ES-I3 (cell line): ENCODE data around the gene SERPINC1.
"Not testable (repeated sequence)": the region's sequence is repeated elsewhere in the genome, so short reads cannot be mapped to it uniquely, and the experiment has no call there.

Experiments used
- H3K36me3 ChIP-seq: 2 replicates; pipeline ENCODE4 v1.6.1; 2013; ENCODE audit warnings: mild to moderate bottlenecking, low read length, control low read depth, moderate library complexity; ENCODE audit not compliant: insufficient read depth
- H3K4me1 ChIP-seq: 2 replicates; pipeline ENCODE4 v1.6.1; 2013; ENCODE audit warnings: mild to moderate bottlenecking, control low read depth, low read length; ENCODE audit not compliant: insufficient read depth
- H3K9ac ChIP-seq: 2 replicates; pipeline ENCODE4 v1.6.1; 2013; ENCODE audit warnings: low read depth, mild to moderate bottlenecking, low read length, moderate library complexity
- H3K9me3 ChIP-seq: 2 replicates; pipeline ENCODE4 v1.6.1; 2013; ENCODE audit warnings: mild to moderate bottlenecking, low read length, moderate library complexity; ENCODE audit not compliant: control insufficient read depth, insufficient read depth

Gene SERPINC1

DNA sequence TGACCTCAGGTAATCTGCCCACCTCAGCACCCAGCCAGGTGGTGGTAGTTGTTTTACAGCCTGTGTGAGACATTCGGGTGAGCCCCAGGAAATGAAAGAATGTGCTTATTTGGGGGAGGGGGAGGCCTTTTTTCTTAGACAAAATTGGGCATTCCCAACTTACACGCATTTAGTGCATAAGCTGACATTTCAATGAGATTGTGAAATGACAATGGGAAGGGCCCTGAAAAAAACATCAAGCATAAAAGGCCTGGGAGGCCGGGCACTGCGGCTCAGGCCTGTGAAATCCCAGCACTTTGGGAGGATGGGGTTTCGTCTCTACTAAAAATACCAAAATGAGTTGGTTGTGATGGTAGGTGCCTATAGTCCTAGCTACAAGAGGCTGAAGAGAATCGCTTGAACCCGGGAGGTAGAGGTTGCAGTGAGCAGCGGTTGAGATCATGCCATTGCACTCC is 54.3 kb downstream of the SERPINC1 start:
- H3K4me1 ChIP-seq: peaks cover 5% of the 10 kb centered on the region; the same call in 1 of the 2 replicates
- H3K9ac ChIP-seq: no peak overlapping the region
- H3K9me3 ChIP-seq: no peaks in the 10 kb centered on the region
- H3K36me3 ChIP-seq: peaks cover 43% of the 10 kb centered on the region

DNA sequence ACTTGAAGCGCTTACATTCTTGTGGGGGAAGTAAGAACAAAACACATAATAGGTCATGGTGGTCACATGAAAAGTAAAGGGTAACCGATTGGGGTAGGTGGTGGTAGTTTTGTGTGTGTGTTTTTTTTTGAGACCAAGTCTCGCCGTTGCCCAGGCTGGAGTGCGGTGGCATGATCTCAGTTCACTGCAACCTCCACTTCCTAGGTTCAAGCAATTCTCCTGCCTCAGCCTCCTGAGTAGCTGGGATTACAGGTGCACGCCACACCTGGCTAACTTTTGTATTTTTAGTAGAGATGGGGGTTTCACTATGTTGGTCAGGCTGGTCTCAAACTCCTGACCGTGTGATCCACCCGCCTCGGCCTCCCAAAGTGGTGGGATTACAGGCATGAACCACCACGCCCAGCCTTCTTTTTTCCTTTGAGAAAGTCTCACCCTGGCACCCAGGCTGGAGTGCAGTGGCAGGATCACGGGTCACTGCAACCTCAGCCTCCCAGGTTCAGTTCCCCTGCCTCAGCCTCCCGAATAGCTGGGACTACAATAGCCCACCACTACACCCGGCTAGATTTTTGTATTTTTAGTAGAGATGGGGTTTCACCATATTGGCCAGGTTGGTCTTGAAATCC is 54.9 kb downstream of the SERPINC1 start:
- H3K36me3 ChIP-seq: peaks cover 43% of the 10 kb centered on the region
- H3K9me3 ChIP-seq, H3K4me1 ChIP-seq, H3K9ac ChIP-seq: not testable (repeated sequence)

DNA sequence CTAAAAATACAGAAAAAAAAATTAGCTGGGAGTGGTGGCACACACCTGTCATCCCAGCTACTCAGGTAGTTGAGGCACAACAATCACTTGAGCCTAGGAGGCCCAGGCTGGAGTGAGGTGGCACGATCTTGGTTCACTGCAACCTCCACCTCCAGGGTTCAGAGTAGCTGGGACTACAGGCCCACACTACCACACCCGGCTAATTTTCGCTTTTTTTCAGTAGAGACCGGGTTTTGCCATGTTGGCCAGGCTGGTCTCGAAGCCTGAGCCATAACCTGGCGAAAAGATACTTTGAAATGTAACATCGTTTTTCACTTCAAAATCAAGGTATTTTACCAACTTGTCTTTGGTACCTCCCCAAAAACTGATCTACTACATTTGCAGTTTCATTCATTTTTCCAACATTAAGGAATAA is 55.4 kb downstream of the SERPINC1 start:
- peaks cover 5% of the 10 kb centered on the region; the same call in 1 of the 2 replicates for H3K4me1 ChIP-seq
- no peaks in the 10 kb centered on the region for H3K9me3 ChIP-seq
- no peak overlapping the region for H3K9ac ChIP-seq
- H3K36me3 ChIP-seq: peaks cover 38% of the 10 kb centered on the region

DNA sequence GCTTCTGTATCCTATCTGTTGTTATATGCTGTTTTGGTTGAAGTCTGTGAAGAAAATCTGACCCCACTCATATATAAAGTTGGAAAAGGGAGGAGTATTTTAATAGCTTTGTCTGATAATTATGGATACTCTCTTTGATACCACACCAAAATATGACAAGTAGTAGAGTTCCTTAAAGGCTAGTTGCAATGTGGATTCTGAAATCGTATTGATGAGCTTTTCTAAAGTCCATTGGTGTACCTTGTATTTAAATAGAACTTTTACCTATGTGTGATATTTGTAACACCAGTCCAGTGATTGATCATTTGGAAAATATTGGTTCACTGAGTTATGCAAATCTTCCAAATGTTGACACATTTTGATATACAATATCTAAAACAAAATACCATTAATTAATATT is 57.1 kb downstream of the SERPINC1 start:
- no peaks in the 10 kb centered on the region for H3K4me1 ChIP-seq
- peaks cover 27% of the 10 kb centered on the region for H3K36me3 ChIP-seq
- H3K9me3 ChIP-seq: no peaks in the 10 kb centered on the region
- no peak overlapping the region for H3K9ac ChIP-seq

DNA sequence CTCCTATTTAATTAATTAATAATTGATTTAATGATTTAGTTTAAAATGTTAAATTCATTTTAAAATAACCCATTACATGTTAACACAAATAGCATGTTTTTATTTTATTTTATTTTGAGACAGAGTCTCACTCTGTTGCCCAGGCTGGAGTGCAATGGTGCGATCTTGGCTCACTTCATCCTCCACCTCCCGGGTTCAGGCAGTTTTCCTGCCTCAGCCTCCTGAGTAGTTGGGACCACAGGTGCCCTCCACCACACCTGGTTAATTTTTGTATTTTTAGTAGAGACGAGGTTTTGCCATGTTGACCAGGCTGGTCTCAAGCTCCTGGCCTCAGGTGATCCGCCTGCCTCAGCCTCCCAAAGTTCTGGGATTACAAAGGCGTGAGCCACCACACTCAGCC is 57.6 kb downstream of the SERPINC1 start:
- H3K9me3 ChIP-seq, H3K9ac ChIP-seq, H3K4me1 ChIP-seq: not testable (repeated sequence)
- peaks cover 24% of the 10 kb centered on the region for H3K36me3 ChIP-seq

DNA sequence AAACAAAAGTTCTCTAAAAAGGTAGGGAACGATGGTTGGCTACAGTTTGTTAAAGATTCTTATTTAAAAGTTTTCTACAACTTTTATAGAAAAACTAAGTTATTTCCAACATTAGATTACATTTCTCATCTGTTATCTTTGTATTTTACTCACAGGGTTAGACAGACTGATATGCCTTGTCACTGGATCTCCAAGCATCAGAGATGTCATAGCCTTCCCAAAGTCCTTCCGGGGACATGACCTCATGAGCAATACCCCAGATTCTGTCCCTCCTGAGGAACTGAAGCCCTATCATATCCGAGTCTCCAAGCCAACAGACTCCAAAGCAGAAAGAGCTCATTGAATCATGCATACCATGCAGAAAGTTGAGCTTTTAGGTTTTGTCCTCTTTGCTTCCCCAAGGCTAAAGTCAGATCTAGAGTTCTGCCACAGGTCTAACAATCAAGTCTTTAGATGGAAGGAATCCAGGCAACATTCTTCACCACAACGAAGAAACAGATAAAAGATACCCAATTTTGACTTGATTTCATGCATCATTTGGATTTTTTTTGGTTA is 59.7 kb downstream of the SERPINC1 start:
- H3K9me3 ChIP-seq: no peaks in the 10 kb centered on the region
- no peak overlapping the region for H3K9ac ChIP-seq
- H3K4me1 ChIP-seq: peaks cover 14% of the 10 kb centered on the region; the same call in 1 of the 2 replicates
- H3K36me3 ChIP-seq: peaks cover 10% of the 10 kb centered on the region

DNA sequence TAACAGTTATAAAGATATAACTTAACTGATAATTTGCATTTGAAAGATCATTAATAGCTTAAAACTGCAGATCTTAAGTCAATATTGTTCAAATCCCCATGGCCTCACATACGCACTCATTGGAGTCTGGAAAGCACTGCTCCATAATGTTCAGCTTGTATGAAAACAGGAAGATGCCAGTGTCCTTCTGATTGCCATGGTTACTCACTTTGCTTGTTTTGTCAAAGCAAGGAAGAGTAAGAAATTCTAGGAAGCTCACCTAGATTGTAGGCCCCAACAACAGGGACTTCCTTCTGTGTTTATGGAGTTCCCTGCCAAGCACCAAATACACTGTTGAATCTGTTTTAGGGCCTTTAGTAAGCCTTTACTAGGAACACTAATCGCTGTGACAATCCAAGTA is 60.2 kb downstream of the SERPINC1 start:
- Histone ChIP-seq H3K36me3 (peaks cover 10% of the 10 kb centered on the region), H3K9ac (no peak overlapping the region), H3K9me3 (no peaks in the 10 kb centered on the region), H3K4me1 (peaks cover 14% of the 10 kb centered on the region; the same call in 1 of the 2 replicates)

DNA sequence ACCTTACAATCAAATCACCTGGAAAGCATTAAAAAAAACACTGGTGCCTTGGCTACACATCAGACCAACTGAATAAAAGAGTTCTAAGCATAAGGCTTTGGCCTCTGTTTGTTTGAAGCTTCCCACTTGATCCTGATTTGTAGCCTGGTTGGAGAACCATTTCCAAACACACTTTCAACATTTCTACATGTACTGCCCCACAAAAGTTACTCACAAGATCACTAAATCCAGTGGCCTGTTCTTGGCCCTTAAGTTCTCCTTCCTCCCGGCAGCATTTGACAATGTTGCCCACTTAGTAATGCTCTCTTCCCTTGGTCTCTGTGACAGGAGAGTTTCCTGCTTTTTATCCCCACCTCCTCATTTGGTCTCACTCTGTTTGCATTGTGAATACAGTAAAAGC is 61.1 kb downstream of the SERPINC1 start:
- H3K9ac ChIP-seq: no peak overlapping the region
- H3K9me3 ChIP-seq: no peaks in the 10 kb centered on the region
- peaks cover 10% of the 10 kb centered on the region for H3K36me3 ChIP-seq
- H3K4me1 ChIP-seq: peaks cover 14% of the 10 kb centered on the region; the same call in 1 of the 2 replicates
